ENCODE results near the gene ERLEC1.
"Not testable (repeated sequence)": the region's sequence is repeated elsewhere in the genome, so short reads cannot be mapped to it uniquely, and the experiment has no call there.

The ERLEC1 gene

DNA sequence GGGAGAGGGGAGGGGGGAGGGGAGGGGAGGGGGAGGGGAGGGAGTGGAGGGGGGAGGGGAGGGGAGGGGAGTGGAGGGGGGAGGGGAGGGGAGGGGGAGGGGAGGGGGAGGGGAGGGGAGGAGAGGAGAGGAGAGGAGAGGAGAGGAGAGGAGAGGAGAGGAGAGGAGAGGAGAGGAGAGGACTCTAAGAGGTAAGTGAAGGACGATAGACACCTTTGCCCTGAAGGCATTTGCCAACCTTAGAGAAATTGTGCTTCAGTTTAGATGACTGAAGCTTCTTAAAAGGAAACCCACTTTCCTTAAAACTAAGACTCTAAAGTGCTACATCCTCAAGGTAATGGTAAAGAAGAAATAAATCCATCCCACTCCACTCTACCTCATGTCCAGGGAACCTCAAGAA, 53.7 kb downstream of the ERLEC1 start:
- DNase-seq, result no peak

GRCh38 chr2:53841651-53842050, 54.8 kb downstream of the ERLEC1 start:
- DNase-seq, result not testable (repeated sequence)

GRCh38 chr2:53842891-53843290, 56.0 kb downstream of the ERLEC1 start:
- no peak for DNase-seq

DNA sequence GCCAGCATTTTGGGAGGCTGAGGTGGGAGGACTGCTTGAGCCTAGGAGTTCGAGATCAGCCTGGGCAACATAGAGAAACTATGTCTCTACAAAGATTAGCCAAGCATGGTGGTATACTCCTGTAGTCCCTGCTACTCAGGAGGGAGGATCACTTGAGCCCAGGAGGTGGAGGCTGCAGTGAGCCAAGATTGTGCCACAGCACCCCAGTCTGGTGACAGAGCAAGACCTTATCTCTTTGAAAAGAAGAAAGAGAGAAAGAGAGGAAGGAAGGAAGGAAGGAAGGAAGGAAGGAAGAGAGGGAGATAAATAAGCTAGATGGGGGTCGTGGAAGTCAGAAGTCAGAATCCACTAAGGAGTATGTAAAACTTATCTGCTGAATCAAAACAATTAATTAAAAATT, 56.8 kb downstream of the ERLEC1 start:
- DNase-seq, result no peak

DNA sequence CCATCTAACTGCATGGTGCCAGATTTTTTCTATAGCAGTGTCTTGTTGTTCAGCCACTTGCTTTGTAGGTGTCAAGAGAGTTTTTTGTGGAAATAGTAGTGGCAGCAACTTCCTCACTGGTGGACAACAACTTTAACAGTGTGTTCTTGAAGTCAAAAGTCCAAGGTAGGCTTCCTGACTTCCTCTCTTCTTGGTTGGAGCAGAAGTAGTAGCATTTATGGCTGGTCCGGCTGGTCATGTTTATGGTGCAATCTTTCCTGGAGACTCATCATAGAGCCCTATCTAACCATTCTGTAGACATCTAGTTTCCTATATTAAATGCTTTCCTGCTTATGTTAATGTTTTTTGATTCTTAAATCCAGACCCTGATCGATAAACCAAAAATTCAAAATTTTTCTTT, 61.2 kb downstream of the ERLEC1 start:
- DNase-seq, result no peak

DNA sequence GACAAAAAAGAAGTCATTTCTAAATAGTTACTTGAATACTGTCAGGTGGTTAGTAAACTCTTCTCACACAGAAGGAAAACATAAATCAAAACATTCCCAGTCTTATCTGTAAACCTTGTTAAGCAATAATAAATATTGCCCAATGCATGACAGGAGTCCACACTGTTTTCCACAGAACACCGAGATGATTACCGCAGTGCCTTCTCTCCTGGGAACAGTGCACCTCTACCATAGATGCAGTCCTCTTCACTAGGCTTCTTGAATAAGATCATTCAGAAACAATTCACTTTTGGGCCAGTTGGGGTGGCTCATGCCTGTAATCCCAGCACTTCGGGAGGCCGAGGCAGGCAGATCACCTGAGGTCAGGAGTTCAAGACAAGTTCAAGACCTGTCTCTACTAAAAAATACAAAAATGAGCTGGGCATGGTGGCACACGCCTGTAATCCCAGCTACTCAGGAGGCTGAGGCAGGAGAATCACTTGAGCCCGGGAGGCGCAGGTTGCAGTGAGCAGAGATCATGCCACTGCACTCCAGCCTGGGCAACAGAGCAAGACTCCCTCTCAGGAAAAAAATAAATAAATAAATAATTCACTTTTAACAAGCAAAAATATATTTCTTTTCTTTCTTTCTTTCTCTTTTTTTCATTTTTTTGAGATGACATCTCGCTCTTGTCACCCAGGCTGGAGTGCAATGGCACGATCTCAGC, 64.4 kb downstream of the ERLEC1 start:
- not testable (repeated sequence) for DNase-seq

GRCh38 chr2:53852532-53852931, 65.7 kb downstream of the ERLEC1 start:
- DNase-seq, result no peak

GRCh38 chr2:53854678-53855077, 67.8 kb downstream of the ERLEC1 start:
- no peak for DNase-seq

DNA sequence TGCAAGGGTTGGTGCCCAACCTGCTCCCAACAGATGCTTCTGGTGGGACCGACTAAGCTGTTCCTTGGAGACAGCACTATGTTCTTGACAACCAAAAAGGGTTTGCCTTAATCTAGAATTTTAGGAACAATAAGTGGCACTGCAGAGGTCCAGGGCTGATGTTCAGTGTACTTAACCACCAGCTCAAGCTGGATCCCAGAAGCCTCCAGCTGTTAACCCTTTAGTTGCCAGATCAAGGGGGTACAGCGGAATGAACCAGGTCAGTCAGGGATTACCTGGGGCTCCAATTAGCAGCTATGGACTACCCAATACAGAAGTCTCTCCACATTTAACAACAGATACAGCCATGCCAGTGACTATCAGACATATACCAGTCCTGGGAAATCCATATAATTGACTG, 69.4 kb downstream of the ERLEC1 start:
- no peak for DNase-seq

DNA sequence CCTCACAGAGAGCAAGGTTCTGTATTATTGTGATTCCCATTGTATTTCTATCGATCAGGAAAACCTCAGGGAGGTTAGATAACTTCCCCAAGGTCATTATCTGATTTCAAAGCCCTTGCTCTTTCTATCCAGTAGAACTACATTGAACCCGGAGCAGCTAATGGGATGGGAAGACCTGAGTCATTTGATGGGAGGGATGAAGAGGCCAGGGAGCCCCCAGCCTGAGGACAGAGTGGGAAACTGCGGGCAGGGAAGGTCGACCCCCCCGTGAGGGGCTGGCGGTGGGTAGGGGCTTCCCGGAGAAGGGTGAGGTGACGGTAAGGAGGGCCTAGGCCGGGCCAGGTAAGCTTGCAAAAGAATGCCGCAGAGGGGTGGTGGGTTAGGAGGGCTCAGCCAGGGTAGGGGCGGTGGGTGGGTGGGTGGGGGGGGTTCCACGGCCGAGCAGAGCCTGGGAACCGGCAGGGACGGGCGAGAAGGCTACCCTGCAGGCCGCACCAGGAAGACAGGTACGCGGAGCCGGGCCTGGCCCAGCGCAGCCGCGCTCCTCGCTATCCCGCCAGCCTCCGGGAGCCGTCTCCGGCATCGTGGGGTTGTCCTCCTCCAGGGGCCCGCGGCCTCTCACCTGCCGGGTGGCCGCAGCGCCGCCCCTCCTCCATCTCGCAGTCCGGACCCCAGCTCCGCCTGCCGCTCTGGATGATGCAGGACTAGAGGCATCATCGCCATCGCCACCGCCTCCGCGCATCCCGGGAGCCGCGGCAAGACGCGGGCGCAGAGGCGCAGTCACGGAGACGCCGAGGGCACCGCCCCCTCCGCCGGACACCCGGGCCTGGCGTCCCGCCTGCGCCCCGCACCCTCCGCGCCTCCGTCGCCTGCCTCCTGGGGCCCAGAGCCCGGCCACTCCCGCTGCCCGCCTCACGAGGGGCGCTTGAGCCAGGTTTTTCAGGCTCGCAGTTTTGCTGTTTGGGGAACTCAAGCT, 72.7 kb downstream of the ERLEC1 start, which contains the start of gene GPR75:
TSS of gene GPR75 (minus strand) at position 762 of the 976 bp plus-strand sequence. CDS start 5,211 bp downstream, outside the sequence.
- no peak for DNase-seq

DNA sequence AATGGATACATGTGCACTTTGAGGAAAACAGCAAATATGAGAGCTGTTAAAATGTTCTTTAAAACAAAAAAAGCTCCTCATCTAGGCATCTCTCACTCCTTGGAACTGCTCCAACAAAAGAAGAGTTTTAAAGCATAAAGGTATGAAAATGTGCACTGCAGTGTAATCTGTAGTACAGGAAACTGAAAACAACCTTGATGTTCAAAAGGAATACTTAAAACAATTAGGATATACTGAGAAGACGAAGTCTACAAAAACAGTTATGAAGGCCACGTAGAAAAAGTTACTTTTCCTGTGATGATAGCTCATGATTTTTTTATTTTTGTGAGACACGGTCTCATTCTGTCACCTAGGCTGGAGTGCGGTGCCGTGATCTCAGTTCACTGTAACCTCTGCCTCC, 75.0 kb downstream of the ERLEC1 start:
- DNase-seq, result no peak

DNA sequence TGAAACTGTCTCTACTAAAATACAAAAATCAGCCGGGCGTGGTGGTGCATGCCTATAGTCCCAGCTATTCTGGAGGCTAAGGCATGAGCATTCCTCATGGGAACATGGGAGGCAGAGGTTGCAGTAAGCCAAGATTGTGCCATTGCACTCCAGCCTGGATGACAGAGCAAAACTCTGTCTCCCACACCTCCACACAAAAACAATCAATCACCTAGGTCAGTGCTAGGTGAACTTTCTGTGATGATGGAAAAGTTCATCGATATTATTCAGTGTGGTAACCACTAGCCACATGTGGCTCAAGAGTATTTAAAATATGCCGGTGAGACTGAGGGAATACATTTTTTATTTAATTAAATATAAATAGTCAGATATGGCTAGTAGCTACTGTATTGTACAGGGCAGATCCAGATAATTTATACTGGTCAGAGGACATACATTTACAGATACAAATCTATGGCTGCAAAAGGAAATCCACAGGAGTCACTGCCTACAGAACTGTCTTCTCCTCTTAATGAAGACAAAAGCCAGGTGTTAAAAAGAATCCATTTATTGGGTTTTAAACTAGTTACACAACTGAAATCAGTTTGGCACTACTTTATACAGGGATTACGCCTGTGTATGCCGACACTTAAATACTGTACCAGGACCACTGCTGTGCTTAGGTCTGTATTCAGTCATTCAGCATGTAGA, 76.8 kb downstream of the ERLEC1 start:
- DNase-seq, result no peak

- DNase-seq, result no peak
Observed at GRCh38 chr2:53865264-53865663, 78.4 kb downstream of the ERLEC1 start.

DNA sequence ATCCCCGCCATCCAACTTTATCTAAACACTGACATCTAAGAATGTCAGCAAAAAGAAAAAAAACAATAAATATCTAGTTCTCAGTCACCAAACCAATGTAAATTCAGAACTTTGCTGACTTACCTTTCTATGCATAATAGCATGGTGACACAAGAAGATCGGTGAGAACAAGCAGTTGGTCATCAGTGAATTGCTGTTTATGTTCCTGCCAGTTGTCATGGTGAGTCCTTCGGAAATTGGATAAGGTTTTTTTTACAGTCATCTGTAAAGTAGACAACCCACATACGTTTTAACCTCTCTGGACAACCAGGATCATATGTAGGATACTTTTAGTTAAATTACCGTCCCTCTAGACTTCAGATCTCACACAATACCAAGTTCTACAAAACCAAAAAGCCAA, 79.1 kb downstream of the ERLEC1 start:
- DNase-seq, result no peak

GRCh38 chr2:53867169-53867568, 80.3 kb downstream of the ERLEC1 start:
- DNase-seq, result no peak

DNA sequence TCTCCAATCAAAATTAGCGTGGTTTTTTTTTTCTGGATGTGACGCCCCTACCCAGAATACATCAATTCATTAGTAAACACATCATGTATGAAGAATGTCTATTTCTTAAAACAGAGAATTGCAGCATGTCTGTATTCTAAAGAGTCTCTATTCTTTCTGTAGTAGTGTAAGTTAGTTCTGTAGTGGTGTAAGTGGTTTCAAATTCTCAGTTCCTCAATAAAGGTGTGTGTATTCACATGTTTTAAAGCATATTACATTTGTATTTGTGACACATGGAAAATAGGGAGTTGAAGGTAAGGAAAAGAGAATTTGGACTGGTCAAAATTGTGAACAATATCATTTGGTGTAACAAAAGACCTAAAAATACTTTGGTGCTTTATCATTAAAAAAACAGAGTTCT, 80.9 kb downstream of the ERLEC1 start:
- no peak for DNase-seq

Measured in activated CD4-positive, alpha-beta T cell treated with anti-CD3 and anti-CD28 coated beads for 4 hours (primary cell).